ENCODE results near the gene LRRC56. TPM values are rescaled to one million over a fixed set of nuclear protein-coding genes. Genes with fewer than 3 reads are reported as not detected.

Gene LRRC56
- total RNA-seq, 3 donors from 2014 or later: 0.16 to 1.6 (median 1.3) TPM

- H3K27ac ChIP-seq: no peak overlapping the region
- no peak for DNase-seq (ENCODE audit: low spot score in 2 of 2)
- intact Hi-C loops (cut with DNase I; ENCODE audit: low total_unique reads): no loop called here
- no peaks in the 10 kb centered on the region for H3K9me3 ChIP-seq
- TF ChIP-seq, protein P1, sequence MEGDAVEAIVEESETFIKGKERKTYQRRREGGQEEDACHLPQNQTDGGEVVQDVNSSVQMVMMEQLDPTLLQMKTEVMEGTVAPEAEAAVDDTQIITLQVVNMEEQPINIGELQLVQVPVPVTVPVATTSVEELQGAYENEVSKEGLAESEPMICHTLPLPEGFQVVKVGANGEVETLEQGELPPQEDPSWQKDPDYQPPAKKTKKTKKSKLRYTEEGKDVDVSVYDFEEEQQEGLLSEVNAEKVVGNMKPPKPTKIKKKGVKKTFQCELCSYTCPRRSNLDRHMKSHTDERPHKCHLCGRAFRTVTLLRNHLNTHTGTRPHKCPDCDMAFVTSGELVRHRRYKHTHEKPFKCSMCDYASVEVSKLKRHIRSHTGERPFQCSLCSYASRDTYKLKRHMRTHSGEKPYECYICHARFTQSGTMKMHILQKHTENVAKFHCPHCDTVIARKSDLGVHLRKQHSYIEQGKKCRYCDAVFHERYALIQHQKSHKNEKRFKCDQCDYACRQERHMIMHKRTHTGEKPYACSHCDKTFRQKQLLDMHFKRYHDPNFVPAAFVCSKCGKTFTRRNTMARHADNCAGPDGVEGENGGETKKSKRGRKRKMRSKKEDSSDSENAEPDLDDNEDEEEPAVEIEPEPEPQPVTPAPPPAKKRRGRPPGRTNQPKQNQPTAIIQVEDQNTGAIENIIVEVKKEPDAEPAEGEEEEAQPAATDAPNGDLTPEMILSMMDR (IDR thresholded peaks at IDR 0.05): no peak
- TF ChIP-seq POLR2A (IDR thresholded peaks at IDR 0.05) (no peak), POLR2AphosphoS5 (IDR thresholded peaks at IDR 0.05) (no peak)
- H3K4me3 ChIP-seq: peak overlapping the region; percentile 86 to 96 (median 91)
- peaks cover 11 to 38% of the 10 kb centered on the region in 2 donors for H3K4me1 ChIP-seq
- no peaks in the 10 kb centered on the region for H3K27me3 ChIP-seq
- no peaks in the 10 kb centered on the region for H3K36me3 ChIP-seq
Observed at GRCh38 chr11:578276-579035, 41.1 kb downstream of the LRRC56 start.

DNA sequence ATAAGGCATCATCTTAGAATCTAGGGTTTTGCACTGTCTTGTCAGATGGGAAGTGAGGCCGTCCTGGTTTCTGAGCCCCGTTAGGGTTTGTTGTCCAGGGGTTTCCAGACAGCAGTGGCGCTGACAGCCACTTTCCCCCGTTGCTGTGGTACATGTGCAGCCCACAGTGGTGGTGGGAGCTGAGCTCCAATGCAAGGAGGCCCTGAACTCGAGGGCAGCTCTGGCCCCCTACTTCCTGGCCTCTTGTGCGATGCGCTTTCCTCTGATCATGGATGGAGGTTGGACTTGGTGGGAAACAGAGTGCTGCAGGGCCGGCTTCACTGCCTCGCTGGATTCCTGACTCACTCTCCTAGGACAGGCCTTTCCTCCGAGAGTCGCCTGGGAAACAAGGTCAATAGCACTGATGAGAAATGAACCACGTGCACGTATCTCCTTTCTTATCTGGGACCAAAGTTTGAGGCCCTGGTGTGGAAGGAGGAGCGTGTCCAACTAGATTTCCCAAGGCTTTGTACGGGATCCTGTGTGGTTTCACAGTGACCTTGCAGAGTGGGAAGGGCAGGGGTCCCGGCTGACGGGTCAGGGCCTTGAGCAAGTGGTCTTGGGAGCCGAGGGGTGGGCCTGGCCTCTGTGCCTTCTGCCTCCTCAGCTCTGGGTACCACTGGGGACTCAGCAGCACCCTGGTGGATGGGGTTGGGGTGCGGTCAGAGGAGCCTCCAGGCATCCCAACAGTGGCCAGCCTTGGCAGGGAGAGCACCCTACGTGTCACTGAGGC, 42.7 kb downstream of the LRRC56 start:
- intact Hi-C loops (cut with DNase I; ENCODE audit: low total_unique reads): no loop called here
- Histone ChIP-seq H3K4me3 (no peak overlapping the region), H3K27ac (no peak overlapping the region), H3K36me3 (no peaks in the 10 kb centered on the region), H3K4me1 (peaks cover 11 to 30% of the 10 kb centered on the region in 2 donors), H3K9me3 (no peaks in the 10 kb centered on the region), H3K27me3 (no peaks in the 10 kb centered on the region)
- no peak for DNase-seq (ENCODE audit: low spot score in 2 of 2)
- no peak for TF ChIP-seq POLR2A (IDR thresholded peaks at IDR 0.05)
- TF ChIP-seq, protein P1 (IDR thresholded peaks at IDR 0.05): no peak
- TF ChIP-seq POLR2AphosphoS5 (IDR thresholded peaks at IDR 0.05): no peak

DNA sequence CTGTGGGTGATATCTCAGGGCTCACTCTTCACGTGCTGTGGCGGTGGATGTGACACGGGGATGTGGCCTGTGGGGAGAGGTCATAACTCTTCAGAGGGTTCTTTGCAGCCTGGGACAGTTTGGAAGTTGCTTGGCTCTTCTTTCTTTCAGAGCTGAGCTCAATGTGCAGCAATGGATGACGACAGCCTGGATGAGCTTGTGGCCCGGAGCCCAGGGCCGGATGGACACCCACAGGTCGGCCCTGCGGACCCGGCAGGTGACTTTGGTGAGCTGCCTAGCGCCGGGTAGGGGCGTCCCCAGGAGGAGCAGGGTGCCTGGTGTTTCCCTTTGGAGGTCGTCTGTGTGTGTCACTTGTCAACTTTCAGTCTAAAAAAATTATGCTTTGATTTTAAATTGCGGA, 44.0 kb downstream of the LRRC56 start:
- H3K27me3 ChIP-seq: no peaks in the 10 kb centered on the region
- no peak for DNase-seq (ENCODE audit: low spot score in 2 of 2)
- intact Hi-C loops (cut with DNase I; ENCODE audit: low total_unique reads): no loop called here
- TF ChIP-seq, protein P1 (IDR thresholded peaks at IDR 0.05): no peak
- TF ChIP-seq POLR2AphosphoS5 (IDR thresholded peaks at IDR 0.05) (no peak), POLR2A (IDR thresholded peaks at IDR 0.05) (no peak)
- H3K4me3 ChIP-seq: no peak overlapping the region
- H3K27ac ChIP-seq: no peak overlapping the region
- no peaks in the 10 kb centered on the region for H3K36me3 ChIP-seq
- H3K9me3 ChIP-seq: no peaks in the 10 kb centered on the region
- H3K4me1 ChIP-seq: peaks cover 11 to 29% of the 10 kb centered on the region in 2 donors

- intact Hi-C loops (cut with DNase I; ENCODE audit: low total_unique reads): no loop called here
- H3K36me3 ChIP-seq: no peaks in the 10 kb centered on the region
- no peaks in the 10 kb centered on the region for H3K9me3 ChIP-seq
- H3K4me3 ChIP-seq: no peak overlapping the region
- peaks cover 11 to 29% of the 10 kb centered on the region in 2 donors for H3K4me1 ChIP-seq
- H3K27me3 ChIP-seq: no peaks in the 10 kb centered on the region
- DNase-seq (ENCODE audit: low spot score in 2 of 2): no peak
- H3K27ac ChIP-seq: no peak overlapping the region
- TF ChIP-seq POLR2A (IDR thresholded peaks at IDR 0.05): no peak
- TF ChIP-seq, protein P1 (IDR thresholded peaks at IDR 0.05): no peak
Observed at GRCh38 chr11:581752-582151, 44.4 kb downstream of the LRRC56 start.

GRCh38 chr11:584287-584686, 47.0 kb downstream of the LRRC56 start:
- Histone ChIP-seq H3K4me3 (no peak overlapping the region), H3K9me3 (no peaks in the 10 kb centered on the region), H3K4me1 (peaks cover 0 to 6% of the 10 kb centered on the region in 2 donors), H3K27me3 (no peaks in the 10 kb centered on the region), H3K27ac (no peak overlapping the region), H3K36me3 (peaks cover 3% of the 10 kb centered on the region)
- intact Hi-C loops (cut with DNase I; ENCODE audit: low total_unique reads): no loop called here
- no peak for DNase-seq (ENCODE audit: low spot score in 2 of 2)
- TF ChIP-seq, protein P1 (IDR thresholded peaks at IDR 0.05): no peak
- TF ChIP-seq POLR2AphosphoS5 (IDR thresholded peaks at IDR 0.05) (no peak), POLR2A (IDR thresholded peaks at IDR 0.05) (no peak)

Measured in breast epithelium (tissue), 4 donors.